Posterior vena cava (tissue), 2 donors: ENCODE measurements around the gene RALY. TPM values are rescaled to one million over a fixed set of nuclear protein-coding genes. Genes with fewer than 3 reads are reported as not detected.

Source experiments
- DNase-seq: peaks from one replicate; pipeline ENCODE4 v3.0.0-alpha.2; 2020; ENCODE audit warnings: low spot score
- intact Hi-C, 2 donors: fragments of 100-400 bp; cut with DNase I; formaldehyde crosslinking; loops; one replicate each; pipeline versions ENCODE4 v1.14.1 to v1.14.2; 2022 to 2023
- total RNA-seq, 2 donors: library from RNA; stranded (reverse); fragmentation: NEBNext Ultra II Directional; extraction: Animal tissue kit (Norgen Biotek cat#: 25700); gene quantifications; one replicate each; pipeline ENCODE4 v1.2.1, GENCODE V29; 2021
- donor health status: DM: yes; HTN: yes; CAD: no.
- donor health status: DM: yes; HTN: yes; CAD: no.

Gene RALY
- total RNA-seq, 2 donors from 2014 or later, result 75.8 to 90.5 TPM

- intact Hi-C loops, result no loop called here
- DNase-seq, result no peak
Observed at GRCh38 chr20:34089655-34090345, 96.1 kb downstream of the RALY start.

GRCh38 chr20:34090645-34091044 lies 96.9 kb downstream of the RALY start:
- intact Hi-C loops, result no loop called here
- DNase-seq, result no peak

DNA sequence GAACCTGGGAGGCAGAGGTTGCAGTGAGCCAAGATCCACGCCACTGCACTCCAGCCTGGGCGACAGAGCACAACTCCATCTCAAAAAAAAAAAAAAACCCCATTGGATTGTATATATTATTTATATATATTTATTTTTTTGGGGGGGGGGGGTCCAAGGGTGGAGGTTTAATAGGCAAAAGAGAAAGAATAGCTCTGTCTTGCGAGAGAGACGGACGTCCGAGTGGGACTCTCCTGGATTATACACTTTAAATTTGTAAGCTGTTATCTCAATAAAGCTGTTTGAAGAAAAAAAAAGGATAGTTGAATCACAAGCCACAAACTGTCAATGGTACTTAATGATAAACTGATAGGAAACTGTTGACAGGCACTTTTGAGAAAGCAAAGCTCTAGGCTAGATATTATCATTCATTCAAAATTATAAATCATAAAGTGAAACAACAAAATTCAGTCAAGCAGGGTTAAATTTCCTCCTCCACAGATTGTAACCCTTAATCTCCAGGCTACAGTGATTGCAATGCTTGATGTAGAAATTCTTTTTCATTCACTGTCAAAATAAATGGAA lies 98.0 kb downstream of the RALY start:
- DNase-seq, result no peak
- intact Hi-C loops, result no loop called here

DNA sequence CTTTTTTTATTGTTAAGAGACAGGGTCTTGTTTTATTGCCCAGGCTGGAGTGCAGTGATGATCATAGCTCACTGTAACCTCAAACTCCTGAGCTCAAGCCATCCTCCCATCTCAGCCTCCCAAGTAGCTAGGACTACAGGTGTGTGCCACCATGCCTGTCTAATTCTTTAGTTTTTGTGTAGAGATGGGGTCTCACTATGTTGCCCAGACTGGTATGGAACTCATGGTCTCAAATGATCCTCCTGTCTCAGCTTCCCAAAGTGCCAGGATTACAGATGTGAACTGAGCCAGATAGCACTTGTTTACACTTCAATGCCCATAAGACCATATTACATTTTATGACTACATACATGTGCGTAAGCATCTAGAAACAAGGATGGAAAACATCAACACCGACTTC lies 100.2 kb downstream of the RALY start:
- DNase-seq, result no peak
- intact Hi-C loops, result no loop called here

- no peak for DNase-seq
- intact Hi-C loops, result no loop called here
Observed at GRCh38 chr20:34095825-34096224, 102.1 kb downstream of the RALY start.

- DNase-seq, result no peak
- intact Hi-C loops, result no loop called here
Observed at GRCh38 chr20:34096699-34097444, 103.2 kb downstream of the RALY start.

DNA sequence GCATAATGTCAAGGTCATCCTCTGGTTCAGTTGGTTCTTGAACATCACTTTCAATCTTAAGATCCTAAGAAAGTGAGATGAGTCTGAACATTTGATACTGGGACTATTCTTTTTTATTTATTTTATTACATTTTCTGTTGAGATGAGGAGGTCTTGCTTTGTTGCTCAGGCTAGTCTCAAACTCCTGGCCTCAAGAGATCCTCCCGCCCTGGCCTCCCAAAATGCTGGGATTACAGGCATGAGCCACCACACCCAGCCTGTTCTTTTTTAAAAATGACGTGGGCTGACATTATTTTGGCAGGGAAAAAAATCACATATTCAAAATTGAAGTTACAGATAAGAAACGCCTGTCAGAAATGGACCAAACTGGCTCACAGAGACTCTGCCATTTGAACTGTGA lies 104.9 kb downstream of the RALY start:
- intact Hi-C loops, result no loop called here

DNA sequence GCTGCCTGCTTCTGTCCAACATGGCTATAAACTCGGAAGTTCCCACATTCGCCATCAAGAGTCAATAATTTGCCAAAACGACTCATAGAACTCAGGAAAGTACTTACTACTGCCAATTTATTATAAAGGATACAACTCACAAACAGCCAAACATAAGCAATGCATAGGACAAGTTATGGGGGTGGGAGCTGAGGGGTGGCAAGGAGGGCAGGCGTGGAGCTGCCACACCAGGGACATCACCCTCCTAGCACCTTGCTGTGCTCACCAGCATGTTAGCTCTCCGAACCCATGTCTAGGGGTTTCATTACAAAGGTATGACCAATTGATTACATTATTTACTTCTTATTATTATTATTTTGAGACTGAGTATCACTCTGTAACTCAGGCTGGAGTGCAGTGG lies 106.0 kb downstream of the RALY start:
- DNase-seq, result no peak
- intact Hi-C loops, result no loop called here

More for the DNA sequence above, 104.9 kb downstream of the RALY start:
- no peak for DNase-seq

- intact Hi-C loops, result no loop called here
- no peak for DNase-seq
Observed at GRCh38 chr20:34100576-34100975, 106.9 kb downstream of the RALY start.

- intact Hi-C loops, result loop anchor here in 1 of 2 donors (1.0 kb wide), 1 partner anchor 25 kb away; no protein-coding TSS in a partner anchor
- no peak for DNase-seq
Observed at GRCh38 chr20:34102342-34102741, 108.6 kb downstream of the RALY start.

DNA sequence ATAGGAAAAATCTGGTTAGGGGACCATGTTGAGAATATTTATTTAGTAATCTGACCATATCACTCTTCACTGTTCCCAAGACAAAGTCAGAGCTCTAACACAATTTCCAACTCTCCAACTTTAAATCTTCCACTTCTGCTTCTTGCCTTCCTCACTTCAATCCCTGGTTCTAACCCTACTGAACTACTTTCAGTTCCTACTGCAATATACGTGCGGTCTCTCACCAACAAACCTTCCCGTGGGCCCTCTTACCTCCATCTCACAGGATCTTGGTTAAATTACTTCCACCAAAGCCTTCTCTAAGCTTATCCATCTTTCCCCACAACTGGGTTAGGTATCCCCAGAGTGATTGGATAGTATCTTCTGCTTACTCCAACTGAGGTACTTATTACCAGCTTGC lies 110.3 kb downstream of the RALY start:
- DNase-seq, result no peak
- intact Hi-C loops, result no loop called here

DNA sequence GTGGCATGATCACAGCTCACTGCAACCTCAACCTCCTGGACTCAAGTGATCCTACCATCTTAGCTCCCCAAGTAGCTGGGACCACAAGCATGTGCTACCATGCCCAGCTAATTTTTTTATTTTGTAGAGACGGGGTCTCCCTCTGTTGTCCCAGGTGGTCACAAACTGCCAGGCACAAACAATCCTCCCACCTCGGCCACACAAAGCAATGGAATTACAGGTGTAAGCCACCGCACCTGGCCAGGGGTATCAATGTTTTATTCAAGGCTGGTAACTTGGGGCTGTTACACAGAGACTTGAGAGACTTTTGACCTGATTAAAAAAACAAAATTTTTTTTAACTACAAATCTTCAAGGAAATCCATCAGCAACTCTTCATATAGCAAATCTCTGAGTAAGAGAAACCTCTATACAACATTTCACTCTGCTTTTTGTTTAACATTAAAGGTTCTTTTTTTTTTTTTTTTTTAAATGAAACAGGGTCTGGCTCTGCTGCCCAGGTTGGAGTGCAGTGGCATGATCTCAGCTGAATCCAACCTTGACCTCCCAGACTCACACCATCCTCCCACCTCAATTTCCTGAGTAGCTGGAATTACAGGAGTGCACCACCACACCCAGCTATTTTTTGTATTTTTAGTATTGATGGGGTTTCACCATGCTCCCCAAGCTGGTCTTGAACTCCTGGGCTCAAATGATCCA lies 112.4 kb downstream of the RALY start:
- intact Hi-C loops, result no loop called here

GRCh38 chr20:34108616-34109174 lies 115.0 kb downstream of the RALY start:
- no peak for DNase-seq
- intact Hi-C loops, result no loop called here

More for the DNA sequence above, 112.4 kb downstream of the RALY start:
- DNase-seq, result no peak

DNA sequence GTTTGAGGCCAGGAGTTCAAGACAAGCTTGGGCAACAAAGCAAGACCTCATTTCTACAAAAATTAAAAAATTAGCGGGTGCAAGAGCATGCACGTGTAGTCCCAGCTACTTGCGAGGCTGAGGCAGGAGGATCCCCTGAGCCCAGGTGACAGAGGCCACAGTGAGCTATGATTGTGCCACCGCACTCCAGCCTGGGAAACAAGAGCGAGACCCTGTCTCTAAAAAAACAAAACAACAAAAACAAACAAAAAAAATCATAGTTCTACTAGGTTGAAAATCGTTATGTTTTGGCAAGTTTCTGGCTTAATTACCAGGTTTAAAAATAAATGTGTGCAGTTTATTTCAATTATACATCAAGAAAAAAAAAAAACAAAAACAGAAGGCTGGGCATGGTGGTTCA lies 115.7 kb downstream of the RALY start:
- intact Hi-C loops, result no loop called here
- DNase-seq, result no peak

GRCh38 chr20:34110025-34110744 lies 116.5 kb downstream of the RALY start:
- no peak for DNase-seq
- intact Hi-C loops, result no loop called here

GRCh38 chr20:34110745-34111641 lies 117.3 kb downstream of the RALY start:
- DNase-seq, result peak; percentile 82
- intact Hi-C loops, result no loop called here

- intact Hi-C loops, result no loop called here
Observed at GRCh38 chr20:34111702-34112599, 118.2 kb downstream of the RALY start, which contains the start of gene EIF2S2. EIF2S2 (minus strand) TSS chr20:34112243; CDS start chr20:34112110, 133 bp downstream.

More at GRCh38 chr20:34111702-34112599, 118.2 kb downstream of the RALY start, which contains the start of gene EIF2S2:
- peak; percentile 99 for DNase-seq
